ENCODE data around the gene RBM23.

GRCh38 chr14:22908601-22909000 lies 10.3 kb downstream of the RBM23 start:
- TF ChIP-seq CTCF (tag by site-specific recombination; IDR thresholded peaks at IDR 0.05) (no peak), SP2 (tag by site-specific recombination; IDR thresholded peaks at IDR 0.05) (no peak), ZNF792 (tag by site-specific recombination; IDR thresholded peaks at IDR 0.05) (no peak), YY1 (tag by site-specific recombination; IDR thresholded peaks at IDR 0.05) (no peak), ZBTB10 (tag by site-specific recombination; IDR thresholded peaks at IDR 0.05) (no peak), ZNF558 (tag by site-specific recombination; IDR thresholded peaks at IDR 0.05) (no peak)
